Cerebellar cortex (tissue), 1 donor: ENCODE results near the gene PSMB5.
A peak's percentile ranks its signal among the peaks of the same experiment; 100 is the strongest.

Experiments used
- DNase-seq: peaks from one replicate; pipeline ENCODE4 v3.0.0-alpha.2; 2015; ENCODE audit warnings: low spot score

The PSMB5 gene

DNA sequence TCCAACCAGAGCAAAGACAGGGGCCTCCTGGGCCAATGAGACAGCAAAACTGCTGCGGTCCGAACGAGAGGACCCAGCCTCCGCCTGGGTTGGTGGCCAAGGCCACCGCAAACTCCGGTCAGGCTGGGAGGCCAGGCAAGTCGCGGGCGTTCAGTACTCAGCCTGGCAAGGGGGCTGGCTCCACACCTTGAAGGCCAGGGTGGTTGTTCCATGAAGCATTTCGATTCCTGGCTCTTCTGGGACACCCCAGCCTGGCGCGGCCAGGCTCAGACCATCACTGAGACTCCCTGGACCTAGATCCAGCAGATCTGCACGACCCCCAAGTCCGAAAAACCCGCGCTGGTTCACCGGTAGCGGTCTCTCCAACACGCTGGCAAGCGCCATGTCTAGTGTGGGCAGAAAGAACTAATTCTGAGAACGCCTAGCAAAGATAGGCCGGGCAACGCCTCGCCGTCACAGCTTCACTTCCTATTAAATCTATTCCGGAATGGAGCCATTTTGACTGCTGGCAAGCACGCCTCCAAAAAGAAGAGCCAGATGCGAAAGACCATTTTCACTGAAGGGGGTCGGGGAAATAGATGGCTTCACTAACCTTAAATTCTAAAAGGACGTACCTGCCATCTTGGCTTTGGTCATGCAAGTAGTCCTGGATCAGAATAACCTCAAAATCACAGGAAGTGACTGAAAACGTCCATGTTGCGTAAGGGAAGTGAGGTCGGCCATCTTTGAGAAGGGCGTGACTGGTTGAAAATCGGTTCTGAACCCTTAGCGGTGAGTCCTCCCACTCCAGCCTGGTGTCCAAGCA is at the start of gene PSMB5:
Gene PSMB5 (minus strand): TSS at position 403 of the 805 bp plus-strand sequence. CDS start 19 bp downstream, at position 384.
- peak; percentile 99 for DNase-seq

- DNase-seq: no peak
These were observed 45.8 kb upstream of the PSMB5 start for GRCh38 chr14:23080474-23080873.

GRCh38 chr14:23079716-23080115 is 45.0 kb upstream of the PSMB5 start:
- no peak for DNase-seq

DNA sequence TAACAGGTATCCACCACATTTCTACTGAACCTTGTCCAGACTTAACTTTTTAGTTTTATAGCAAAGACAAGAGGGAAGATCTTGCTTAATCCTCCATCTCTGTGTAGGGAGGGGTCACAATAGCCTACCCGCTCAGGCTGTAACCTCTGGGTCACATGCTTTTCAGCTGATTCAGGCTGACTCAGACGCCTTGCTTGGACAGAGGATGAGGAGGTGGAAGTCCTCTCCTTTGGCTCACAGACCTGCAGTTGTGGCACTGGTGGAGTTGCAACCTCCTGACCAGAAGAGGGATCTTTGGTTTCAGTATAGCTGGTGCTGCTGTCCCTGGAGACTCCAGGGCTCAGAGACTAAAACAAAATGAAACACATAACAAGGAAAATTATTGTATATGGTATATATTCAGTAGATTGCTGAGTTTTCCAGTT is 44.0 kb upstream of the PSMB5 start:
- no peak for DNase-seq

GRCh38 chr14:23077962-23078361 is 43.3 kb upstream of the PSMB5 start:
- DNase-seq: no peak

DNA sequence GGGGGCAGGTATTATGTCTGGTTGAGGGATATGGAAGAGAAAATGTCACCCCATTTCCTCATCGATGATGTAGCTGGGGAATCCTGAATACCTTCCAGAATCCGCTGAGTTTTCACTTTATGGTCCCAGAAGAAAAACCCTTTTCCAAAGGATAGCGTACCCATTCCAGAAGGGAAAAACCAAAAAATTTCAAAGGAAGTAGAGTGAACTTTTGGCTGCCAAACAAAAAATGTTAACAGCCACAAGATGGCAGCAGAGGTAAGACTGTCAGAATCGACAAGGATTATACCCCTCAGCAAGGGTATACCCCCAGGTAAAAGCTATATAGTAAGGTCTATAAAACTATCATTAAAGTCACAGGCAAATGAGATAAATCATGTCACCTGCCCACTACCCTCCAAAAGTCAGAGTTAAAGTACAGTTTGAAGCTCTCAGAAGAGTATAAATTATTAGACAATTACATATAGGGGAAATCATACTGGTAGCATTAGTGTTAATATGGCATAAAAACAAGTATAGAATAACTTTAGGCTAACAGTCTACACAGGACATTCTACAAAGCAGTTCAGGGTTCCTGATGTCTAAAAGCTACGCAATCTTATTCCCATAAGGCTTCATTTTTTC is 42.2 kb upstream of the PSMB5 start:
- DNase-seq: no peak

- no peak for DNase-seq
These were observed 40.2 kb upstream of the PSMB5 start for GRCh38 chr14:23074906-23075305.

DNA sequence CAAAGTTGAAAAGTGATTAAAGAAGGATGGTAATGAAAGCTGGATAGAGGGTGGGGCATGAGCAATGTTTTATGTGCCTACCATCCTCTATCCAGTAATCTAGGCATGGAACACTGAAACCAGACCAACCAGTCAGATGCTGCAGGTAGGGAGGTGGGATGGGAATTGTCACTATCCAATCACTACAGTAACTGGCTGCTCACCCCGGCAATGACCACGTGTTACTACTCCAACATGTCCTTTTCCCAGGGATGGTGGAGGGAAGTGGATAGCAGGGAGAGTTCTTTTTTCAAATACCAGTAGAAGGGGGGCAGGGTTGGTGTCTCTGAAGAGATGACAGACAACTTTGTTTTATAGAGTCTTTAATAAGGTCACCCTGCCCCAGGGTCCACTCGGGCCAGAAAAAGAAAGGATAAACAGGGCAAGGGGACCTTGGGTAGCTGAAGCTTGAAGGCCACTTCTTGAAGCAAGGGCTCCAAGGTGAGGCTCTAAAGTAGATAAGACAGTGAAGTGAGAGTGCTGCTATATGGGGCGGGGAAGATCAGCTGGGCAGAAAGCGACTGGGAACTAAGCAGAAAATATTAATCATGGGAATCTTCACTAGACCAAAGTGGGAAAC is 37.3 kb upstream of the PSMB5 start:
- no peak for DNase-seq

DNA sequence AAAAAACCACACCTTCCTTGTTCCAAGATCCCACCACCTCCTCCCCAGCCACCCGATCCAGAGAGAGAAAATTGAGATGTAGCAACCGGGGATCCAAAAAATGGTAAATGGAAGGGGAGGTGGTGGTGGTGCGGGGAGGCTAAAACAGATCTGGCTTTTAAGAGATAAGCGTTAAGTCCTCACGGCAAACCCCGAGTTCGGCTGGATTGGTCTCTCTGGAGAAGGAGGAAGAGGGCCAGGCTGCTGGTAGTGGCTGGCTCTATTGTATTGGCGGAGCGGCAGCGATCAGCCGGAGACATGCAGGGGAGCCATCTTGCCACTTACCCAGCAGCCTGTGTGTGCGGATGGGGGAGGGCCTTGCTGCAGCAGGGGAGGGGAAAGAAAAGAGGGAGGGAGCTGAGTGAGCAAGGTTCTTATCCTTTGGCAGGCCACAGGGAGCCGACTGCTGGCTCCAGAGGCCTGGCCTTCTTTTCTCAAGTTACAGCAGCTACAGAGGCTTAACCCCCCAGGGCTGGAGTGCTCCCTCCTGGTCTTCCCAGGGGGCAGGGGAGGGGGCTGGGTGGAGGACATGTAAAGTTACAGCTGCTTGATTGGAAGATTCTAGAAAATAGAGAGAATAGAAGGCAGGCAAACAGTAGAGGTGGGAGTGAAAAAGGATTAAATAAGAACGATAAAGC is 36.7 kb upstream of the PSMB5 start:
- DNase-seq: peak; percentile 92

DNA sequence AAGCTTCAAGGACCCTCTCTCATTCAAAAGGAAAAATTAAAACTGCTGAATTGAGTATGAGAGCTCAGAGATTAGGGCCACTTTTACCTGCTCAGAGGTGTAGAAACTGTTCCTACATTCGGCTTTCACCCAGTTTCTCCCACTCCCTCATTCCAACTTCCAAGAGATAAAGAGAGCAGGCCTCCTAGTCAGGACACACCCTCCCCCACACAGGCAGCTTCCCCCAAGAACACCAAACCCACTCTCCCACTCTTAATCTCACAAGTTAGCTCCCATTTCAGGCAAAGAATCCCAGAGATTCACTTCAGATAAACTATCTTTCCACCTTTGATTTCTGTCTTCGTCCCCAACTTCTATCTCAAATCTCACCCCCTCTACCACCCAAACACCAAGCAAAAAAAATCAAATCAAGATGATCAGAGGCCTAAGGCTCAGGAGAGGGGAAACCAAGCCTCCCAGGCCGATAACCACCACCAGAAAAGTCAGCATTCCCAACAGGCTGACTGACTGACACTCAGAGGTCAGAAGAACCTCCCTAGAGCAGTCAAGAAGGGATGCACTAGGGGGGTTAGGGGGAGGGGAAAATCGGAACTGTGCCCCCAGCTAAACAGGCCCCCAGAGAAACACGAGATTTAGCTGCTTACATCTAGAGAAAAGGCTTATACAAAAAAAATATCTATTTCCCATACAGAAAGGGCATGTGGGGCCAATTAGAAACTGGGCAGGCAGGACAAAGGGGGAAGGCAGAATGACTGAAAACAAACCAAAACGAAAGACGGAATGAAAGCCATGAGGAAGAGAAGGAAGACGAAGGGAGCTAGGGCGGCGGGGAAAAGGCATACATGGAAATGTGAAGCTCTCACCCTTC is 35.8 kb upstream of the PSMB5 start:
- DNase-seq: no peak

DNA sequence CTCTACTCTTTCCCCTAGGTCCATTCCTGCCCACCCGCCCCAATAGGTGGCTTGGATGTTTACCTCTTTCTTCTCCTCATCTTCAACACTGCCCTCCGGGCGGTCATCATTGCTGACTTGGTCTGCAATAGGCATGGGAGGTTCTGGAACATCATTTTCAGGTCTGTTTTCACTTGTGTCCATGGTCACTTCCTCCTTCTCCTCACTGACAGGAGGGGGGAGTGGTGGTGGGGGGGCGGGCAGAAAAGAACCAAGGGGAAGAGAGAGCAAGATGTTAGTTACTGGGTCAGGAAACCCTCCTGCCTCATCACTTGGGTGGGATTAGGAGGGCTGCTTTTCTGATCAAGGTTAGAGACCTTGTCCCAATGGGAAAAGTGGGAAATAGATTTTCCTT is 34.7 kb upstream of the PSMB5 start:
- no peak for DNase-seq

DNA sequence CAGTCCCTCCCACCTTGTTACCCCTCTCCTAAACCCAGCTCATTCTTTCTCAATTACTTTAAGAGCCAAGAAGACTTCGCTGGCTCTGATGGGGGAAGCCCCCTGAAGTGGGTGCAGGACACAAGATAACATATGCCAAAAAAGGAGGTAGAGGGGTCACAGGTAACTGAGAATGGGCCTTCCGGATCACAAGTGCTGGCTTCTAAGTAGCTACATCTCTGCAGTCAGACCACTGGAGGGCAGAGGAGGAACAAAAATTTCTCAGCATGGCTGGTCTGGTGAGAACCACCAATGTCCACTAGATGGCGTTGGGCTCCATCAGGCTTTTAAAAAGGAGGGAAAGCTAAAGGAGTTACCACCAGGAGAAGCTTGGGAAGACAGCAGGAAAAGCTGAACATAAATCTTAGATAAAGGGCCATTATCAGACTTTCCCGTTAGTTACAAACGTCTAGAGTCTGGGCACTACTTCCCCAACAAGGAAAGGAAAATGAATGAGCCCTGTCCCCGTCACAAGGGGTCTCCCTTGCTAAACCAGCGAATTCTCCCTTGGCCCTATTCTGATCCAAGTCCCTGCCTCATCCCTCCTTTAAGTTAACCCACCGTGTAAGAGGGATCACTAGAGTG is 34.2 kb upstream of the PSMB5 start:
- DNase-seq: peak; percentile 96

GRCh38 chr14:23067847-23068788 is 33.4 kb upstream of the PSMB5 start:
- DNase-seq: no peak

- DNase-seq: no peak
These were observed 32.4 kb upstream of the PSMB5 start for GRCh38 chr14:23066855-23067744.

GRCh38 chr14:23066368-23066767 is 31.7 kb upstream of the PSMB5 start:
- no peak for DNase-seq

DNA sequence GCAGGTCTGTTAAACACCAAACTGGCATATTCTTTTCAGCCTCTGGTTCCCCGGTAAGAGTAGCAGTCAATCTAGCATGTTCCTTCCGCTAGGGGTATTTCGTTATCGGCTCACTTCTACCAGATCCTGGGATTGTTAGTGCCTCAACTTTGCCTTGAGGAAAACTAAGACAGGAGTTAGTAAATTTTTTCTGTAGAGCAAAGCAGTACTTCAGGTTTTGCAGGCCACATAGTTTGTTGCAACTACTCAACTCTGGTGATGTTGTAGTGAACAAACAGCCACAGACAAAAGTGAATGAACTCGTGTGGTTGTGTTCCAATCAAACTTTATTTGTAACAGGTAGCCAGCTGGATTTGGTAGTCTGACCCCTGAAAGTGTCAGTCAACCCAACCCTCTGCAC is 28.9 kb upstream of the PSMB5 start:
- DNase-seq: no peak

GRCh38 chr14:23062002-23062401 is 27.3 kb upstream of the PSMB5 start:
- no peak for DNase-seq

DNA sequence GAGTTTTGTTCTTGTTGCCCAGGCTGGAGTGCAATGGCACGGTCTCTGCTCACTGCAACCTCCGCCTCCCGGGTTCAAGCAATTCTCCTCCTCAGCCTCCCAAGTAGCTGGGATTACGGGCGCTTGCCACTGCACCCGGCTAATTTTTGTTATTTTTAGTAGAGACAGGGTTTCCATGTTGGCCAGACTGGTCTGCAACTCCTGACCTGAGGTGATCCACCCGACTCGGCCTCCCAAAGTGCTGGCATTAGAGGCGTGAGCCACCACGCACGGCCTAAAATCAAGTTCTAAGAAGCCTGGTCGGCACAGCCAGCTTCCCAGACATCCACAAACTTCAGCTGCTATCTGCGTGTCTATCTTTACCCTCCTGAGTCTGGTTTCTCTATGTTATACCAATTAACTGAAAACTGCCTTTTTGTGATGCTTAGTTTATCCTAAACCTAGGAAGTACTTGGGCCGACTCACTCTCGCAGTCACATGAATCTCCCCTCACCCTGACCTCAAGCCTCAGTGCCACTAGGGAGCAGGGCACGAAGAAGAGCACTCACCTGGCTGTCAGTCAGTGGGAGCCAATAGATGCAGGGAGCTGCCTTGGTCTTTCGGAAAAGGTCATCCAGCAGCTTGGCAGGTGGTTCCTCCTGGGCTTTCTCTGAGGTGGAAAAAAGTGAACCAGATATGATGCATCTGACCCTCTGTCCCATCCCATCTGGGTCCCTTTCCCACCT is 26.0 kb upstream of the PSMB5 start:
- no peak for DNase-seq
